ENCODE measurements around the gene HYAL3.

HYAL3 gene, protein sequence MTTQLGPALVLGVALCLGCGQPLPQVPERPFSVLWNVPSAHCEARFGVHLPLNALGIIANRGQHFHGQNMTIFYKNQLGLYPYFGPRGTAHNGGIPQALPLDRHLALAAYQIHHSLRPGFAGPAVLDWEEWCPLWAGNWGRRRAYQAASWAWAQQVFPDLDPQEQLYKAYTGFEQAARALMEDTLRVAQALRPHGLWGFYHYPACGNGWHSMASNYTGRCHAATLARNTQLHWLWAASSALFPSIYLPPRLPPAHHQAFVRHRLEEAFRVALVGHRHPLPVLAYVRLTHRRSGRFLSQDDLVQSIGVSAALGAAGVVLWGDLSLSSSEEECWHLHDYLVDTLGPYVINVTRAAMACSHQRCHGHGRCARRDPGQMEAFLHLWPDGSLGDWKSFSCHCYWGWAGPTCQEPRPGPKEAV

DNA sequence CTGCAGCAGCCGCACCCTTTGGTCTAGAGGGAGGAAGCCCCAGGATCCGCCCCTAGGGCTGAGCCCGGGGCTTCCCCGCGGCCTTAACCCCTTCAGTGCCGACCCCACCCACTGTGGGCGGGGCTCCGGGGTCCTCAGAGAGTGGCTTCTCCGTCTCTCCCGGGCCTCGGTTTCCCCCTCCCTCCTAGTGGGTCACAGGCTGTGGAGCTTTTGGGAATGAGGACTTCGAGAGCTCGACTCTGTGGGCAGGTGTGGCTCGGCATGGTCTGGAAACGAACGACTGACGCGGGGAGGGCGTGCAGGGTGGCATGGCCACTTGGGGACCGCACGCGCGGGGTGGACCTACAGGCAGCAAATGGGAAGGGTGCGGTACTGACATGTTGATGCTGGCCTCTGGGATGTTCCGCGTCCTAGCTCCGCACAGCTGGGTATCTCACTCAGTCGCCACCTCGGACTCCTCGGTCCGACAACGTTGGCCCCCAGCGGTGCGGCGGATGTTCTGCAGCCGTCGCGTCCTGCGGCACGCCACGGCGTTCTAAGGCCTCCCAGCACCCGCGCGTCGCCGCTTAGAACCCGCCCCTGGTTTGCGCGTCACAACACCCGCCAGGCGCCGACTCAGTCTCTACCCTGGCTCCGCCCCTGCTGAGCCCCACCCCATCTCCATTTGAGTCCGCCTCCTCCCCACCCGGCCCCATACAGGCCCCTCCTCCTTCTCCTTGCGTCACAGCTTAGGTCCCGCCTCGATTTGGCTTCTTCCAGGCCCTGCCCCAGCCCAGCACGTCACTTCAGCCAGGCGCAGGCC, at the start of gene HYAL3, which contains the start of gene NAA80:
TSS of gene HYAL3 (minus strand) at position 570 of the 802 bp plus-strand sequence. CDS start 3,803 bp downstream, outside the sequence.
TSS of gene NAA80 (minus strand) at position 570 of the 802 bp plus-strand sequence. CDS start 1,942 bp downstream, outside the sequence.
- TF ChIP-seq, protein P1, sequence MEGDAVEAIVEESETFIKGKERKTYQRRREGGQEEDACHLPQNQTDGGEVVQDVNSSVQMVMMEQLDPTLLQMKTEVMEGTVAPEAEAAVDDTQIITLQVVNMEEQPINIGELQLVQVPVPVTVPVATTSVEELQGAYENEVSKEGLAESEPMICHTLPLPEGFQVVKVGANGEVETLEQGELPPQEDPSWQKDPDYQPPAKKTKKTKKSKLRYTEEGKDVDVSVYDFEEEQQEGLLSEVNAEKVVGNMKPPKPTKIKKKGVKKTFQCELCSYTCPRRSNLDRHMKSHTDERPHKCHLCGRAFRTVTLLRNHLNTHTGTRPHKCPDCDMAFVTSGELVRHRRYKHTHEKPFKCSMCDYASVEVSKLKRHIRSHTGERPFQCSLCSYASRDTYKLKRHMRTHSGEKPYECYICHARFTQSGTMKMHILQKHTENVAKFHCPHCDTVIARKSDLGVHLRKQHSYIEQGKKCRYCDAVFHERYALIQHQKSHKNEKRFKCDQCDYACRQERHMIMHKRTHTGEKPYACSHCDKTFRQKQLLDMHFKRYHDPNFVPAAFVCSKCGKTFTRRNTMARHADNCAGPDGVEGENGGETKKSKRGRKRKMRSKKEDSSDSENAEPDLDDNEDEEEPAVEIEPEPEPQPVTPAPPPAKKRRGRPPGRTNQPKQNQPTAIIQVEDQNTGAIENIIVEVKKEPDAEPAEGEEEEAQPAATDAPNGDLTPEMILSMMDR (IDR thresholded peaks at IDR 0.05; ENCODE audit: low read depth, low read length, missing control alignments), result no peak
- peak within 1 kb of the TSS; percentile 79 for H3K4me3 ChIP-seq (ENCODE audit: low read depth, low read length)
- DNase-seq (ENCODE audit: low read depth), result peak; percentile 99
- in situ Hi-C loops (cut with HindIII; ENCODE audit: low sequenced_read_pairs), result no loop called here

DNA sequence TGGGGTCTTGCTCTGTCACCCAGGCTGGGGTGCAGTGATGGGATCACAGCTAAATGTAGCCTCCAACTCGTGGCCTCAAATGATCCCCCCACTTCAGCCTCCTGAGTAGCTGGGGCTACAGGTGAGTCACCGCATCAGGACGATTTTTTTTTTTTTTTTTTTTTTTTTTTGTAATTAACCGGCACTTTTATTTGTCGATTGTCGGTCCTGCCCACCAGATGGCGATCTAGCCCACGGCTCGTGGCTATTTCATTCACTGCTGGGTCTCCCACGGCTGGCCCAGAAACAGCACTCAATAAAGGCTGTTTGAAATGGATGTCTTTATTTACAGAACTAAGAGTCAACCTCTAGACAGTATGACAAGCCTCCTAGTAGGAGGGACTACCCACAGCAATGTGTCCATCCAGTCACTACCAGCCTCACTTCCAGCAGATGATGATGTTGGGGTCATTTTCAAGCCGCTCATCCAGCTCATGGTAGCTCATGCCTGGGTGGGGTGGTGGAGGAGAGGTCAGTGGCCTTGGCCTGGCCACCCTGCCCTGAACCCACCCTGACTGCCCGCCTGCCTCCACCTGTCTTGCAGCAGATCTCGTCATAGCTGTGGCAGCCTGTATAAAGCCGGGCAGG, 48.1 kb upstream of the HYAL3 start:
- peak; percentile 63 for DNase-seq (ENCODE audit: low read depth)

DNA sequence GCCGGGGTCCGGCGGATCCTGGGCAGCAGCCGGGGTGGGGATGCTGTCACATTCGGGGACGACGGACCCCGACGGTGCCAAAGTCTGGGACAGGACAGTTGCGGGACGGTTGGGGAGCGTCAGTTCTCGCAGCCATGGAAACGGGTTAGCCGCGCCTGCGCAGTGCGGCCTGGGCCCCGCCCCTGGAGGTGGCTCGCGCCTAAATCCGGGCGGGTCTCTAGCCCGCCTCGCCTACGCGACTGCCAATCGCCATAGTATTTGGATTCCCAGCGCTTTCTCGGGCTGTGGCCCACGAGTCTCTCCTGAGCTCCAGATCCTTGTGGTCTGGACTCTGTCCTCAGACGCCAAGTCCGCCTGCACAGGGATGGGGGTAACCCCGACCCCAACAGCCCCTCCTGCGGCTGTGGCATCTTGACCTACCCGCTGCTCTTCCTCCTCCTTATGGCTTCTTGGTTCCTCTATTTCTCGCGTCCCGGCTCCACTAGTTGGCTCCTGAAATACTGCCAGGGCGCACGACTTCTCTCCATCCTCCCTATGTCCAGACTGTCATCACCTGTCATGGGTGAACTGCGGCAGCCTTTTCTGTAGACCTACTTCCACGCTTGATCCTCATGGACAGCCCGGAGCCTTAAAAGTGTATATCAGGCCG, 46.5 kb upstream of the HYAL3 start, which contains the start of gene ZMYND10:
TSS of gene ZMYND10 (minus strand) at position 147 of the 649 bp plus-strand sequence. CDS start 153 bp downstream, outside the sequence.
- TF ChIP-seq, protein P1 (IDR thresholded peaks at IDR 0.05; ENCODE audit: low read depth, low read length, missing control alignments), result no peak

More for the DNA sequence above, 48.1 kb upstream of the HYAL3 start:
- TF ChIP-seq, protein P1 (IDR thresholded peaks at IDR 0.05; ENCODE audit: low read depth, low read length, missing control alignments), result peak; percentile 68
- in situ Hi-C loops (cut with HindIII; ENCODE audit: low sequenced_read_pairs), result no loop called here
- no peak overlapping the region for H3K4me3 ChIP-seq (ENCODE audit: low read depth, low read length)

DNA sequence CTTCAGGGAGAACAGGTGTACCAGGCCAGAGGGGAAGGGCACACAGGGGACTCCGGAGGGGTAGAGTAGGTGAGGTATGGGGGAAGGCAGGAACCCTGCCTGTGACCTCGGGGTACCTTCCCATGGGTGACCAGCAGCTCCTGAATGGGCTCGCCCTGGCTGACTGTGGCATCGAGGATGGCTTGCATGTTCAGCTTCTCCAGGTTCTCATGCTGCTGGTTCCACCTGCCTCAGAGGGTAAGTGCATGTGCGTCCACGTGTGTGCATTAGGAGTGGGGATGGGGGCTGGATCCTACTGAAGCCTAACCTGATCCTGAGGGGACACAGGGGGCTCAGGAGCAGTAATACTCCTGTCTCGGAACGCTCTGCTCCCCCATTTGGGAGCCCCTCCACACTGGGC, 45.8 kb upstream of the HYAL3 start:
- H3K4me3 ChIP-seq (ENCODE audit: low read depth, low read length), result peak overlapping the region; percentile 51
- TF ChIP-seq, protein P1 (IDR thresholded peaks at IDR 0.05; ENCODE audit: low read depth, low read length, missing control alignments), result no peak
- in situ Hi-C loops (cut with HindIII; ENCODE audit: low sequenced_read_pairs), result no loop called here
- no peak for DNase-seq (ENCODE audit: low read depth)

More for the DNA sequence above, 46.5 kb upstream of the HYAL3 start, which contains the start of gene ZMYND10:
- DNase-seq (ENCODE audit: low read depth), result no peak
- peak within 1 kb of the TSS; percentile 51 for H3K4me3 ChIP-seq (ENCODE audit: low read depth, low read length)
- in situ Hi-C loops (cut with HindIII; ENCODE audit: low sequenced_read_pairs), result no loop called here

DNA sequence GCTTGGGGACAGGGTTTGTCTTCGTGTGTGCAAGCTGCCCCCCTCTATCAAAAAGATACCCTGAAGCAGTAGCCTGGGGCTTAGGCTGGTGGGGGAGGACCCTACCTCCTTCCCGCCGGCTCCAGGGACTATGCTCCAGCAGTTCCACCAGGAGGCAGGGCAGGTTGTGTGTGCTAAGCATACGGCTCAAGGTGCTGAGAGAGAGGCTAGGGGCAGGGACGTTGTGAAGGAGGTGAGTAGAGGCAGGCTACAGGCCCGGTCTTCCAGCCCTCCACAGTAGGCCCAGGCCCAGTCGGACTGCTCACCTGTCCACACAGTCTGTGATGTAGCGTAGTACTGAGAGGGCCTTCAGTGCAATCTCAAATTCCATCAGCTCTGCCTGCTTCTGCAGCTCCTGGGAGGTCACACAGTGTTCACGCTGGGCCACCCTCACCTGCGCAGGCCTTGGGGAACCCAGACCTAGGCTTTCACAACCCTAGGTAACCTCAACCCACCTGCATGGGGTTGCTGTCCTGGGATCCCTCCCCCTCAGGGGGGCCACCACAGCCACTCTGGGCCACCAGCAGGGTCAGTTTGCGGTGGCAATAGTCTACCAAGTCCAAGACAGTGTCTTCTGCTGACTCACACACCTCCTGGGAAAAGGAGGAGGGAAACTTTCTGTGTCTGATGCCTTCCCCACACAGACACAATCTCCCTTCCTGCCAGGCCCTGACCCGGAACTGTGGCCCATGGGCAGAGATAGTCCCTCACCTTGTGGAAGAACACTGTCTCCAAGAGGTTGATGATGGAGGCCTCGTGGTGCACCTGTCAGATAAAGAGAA, 43.8 kb upstream of the HYAL3 start:
- in situ Hi-C loops (cut with HindIII; ENCODE audit: low sequenced_read_pairs), result no loop called here
- DNase-seq (ENCODE audit: low read depth), result no peak
- H3K4me3 ChIP-seq (ENCODE audit: low read depth, low read length), result no peak overlapping the region
- TF ChIP-seq, protein P1 (IDR thresholded peaks at IDR 0.05; ENCODE audit: low read depth, low read length, missing control alignments), result no peak

Measured in astrocyte of the cerebellum (primary cell).